Activated T-cell treated with anti-CD3 and anti-CD28 coated beads, Interleukin-2, amount 50 U/mL, for 24 hours (primary cell): ENCODE data around the gene AFF3.

Experiments used
- DNase-seq: peaks from one replicate; pipeline ENCODE4 v3.0.0-alpha.2; 2020
- H3K27ac Mint-ChIP-seq: 2 replicates; pipeline ENCODE4 v1.8.0; 2020; ENCODE audit warnings: mild to moderate bottlenecking, mixed read lengths
- H3K27me3 Mint-ChIP-seq: 2 replicates; pipeline ENCODE4 v1.8.0; 2020; ENCODE audit warnings: mixed read lengths
- H3K36me3 Mint-ChIP-seq: 2 replicates; pipeline ENCODE4 v1.8.0; 2020; ENCODE audit warnings: low read depth, mixed read lengths
- H3K4me1 Mint-ChIP-seq: 2 replicates; pipeline ENCODE4 v1.8.0; 2020; ENCODE audit warnings: low read depth, mixed read lengths
- H3K4me3 Mint-ChIP-seq: 2 replicates; pipeline ENCODE4 v1.8.0; 2020; ENCODE audit warnings: mild to moderate bottlenecking, moderate library complexity, mixed read lengths
- H3K9me3 Mint-ChIP-seq: 2 replicates; pipeline ENCODE4 v1.8.0; 2020; ENCODE audit warnings: mixed read lengths

AFF3 gene

GRCh38 chr2:100077935-100078334 lies 64.5 kb downstream of the AFF3 start:
- H3K27me3 Mint-ChIP-seq, result peaks cover 3% of the 10 kb centered on the region
- no peaks in the 10 kb centered on the region for H3K4me1 Mint-ChIP-seq
- DNase-seq, result no peak
- H3K27ac Mint-ChIP-seq, result no peak overlapping the region
- H3K4me3 Mint-ChIP-seq, result no peak overlapping the region
- H3K36me3 Mint-ChIP-seq, result no peaks in the 10 kb centered on the region
- no peaks in the 10 kb centered on the region for H3K9me3 Mint-ChIP-seq

DNA sequence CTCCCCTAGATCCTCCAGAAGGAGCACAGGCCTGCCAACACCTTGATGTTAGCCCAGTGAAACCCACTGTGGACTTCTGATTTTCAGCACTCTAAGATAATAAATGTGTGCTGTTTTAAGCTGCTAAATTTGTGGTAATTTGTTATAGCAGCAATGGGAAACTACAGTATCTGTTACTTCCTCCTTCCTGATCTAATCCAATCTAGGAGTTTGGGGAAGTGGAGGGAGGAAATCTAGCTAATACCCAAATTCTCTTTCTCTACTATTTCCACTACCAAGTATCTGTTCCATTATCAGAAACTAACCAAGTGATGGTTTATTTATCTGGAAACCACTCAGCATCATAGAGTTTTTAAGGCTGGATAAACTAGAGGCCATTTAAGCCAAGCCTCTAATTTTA lies 64.9 kb downstream of the AFF3 start:
- no peaks in the 10 kb centered on the region for H3K9me3 Mint-ChIP-seq
- no peak for DNase-seq
- no peaks in the 10 kb centered on the region for H3K4me1 Mint-ChIP-seq
- no peak overlapping the region for H3K27ac Mint-ChIP-seq
- no peak overlapping the region for H3K4me3 Mint-ChIP-seq
- no peaks in the 10 kb centered on the region for H3K36me3 Mint-ChIP-seq
- H3K27me3 Mint-ChIP-seq, result peaks cover 3% of the 10 kb centered on the region

DNA sequence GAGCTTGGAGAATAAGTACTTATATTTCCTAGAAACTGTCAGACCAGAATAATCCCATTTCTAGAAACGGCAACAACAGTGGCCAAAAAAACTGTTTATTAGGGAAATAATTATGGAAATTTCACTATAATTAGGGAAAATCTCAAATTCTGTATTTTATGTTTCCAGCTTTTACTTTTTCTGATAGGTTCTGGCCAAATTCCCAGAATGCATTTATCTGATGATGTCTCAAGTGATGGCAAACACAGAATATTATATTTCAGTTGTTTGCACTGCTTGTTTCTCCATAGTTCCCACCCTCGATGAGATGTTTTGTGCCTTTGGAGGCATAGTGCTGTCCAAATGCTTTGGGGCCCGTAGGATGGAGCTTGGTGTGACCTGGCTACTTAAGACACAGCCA lies 66.9 kb downstream of the AFF3 start:
- H3K9me3 Mint-ChIP-seq, result no peaks in the 10 kb centered on the region
- peaks cover 9% of the 10 kb centered on the region for H3K4me1 Mint-ChIP-seq
- peaks cover 6% of the 10 kb centered on the region for H3K27me3 Mint-ChIP-seq
- H3K36me3 Mint-ChIP-seq, result no peaks in the 10 kb centered on the region
- H3K27ac Mint-ChIP-seq, result no peak overlapping the region
- DNase-seq, result no peak
- H3K4me3 Mint-ChIP-seq, result no peak overlapping the region

DNA sequence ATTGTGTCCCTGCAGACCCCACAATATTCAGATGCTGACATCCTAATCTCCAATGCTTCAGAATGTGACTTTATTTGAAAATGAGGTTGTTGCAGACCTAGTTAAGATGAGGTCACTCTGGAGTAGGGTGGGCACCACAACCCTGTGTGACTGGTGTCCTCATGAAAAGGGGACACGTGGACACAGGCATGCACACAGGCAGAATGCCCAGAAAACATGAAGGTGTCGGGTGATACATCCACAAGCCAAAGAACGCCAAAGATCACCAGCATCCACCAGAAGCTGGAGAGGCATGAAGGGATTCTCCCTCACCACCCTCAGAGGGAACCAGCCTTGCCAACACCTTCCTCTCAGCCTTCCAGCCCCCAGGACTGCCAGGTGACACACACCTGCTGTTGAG lies 69.3 kb downstream of the AFF3 start:
- Mint-ChIP-seq H3K27ac (no peak overlapping the region), H3K27me3 (peaks cover 16% of the 10 kb centered on the region), H3K4me3 (no peak overlapping the region), H3K4me1 (peaks cover 20% of the 10 kb centered on the region), H3K36me3 (no peaks in the 10 kb centered on the region), H3K9me3 (no peaks in the 10 kb centered on the region)
- DNase-seq, result no peak

DNA sequence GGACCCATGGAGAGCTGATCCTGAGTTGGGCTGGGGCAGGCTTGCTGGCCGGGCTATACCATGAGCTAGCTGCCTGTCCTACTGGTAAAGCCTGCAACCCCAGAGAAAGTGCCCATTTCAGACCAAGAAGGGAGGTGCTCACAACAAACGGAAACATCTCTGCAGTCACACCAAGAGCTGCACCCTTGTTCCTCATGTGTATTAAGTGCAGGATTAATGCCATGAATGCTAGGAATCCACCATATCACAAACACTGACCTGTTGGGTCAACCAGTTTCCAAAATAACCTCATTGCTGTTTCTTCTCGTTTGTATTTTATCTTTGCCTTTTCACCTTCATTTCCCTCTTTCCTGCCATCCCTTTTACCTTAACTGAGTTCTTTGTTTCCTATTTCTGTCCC lies 69.9 kb downstream of the AFF3 start:
- Mint-ChIP-seq H3K9me3 (no peaks in the 10 kb centered on the region), H3K4me3 (no peak overlapping the region), H3K36me3 (no peaks in the 10 kb centered on the region), H3K27me3 (peaks cover 22% of the 10 kb centered on the region), H3K4me1 (peaks cover 20% of the 10 kb centered on the region), H3K27ac (no peak overlapping the region)
- no peak for DNase-seq

- Mint-ChIP-seq H3K4me3 (no peak overlapping the region), H3K4me1 (peaks cover 20% of the 10 kb centered on the region)
These were observed 70.9 kb downstream of the AFF3 start for GRCh38 chr2:100071335-100072043.

DNA sequence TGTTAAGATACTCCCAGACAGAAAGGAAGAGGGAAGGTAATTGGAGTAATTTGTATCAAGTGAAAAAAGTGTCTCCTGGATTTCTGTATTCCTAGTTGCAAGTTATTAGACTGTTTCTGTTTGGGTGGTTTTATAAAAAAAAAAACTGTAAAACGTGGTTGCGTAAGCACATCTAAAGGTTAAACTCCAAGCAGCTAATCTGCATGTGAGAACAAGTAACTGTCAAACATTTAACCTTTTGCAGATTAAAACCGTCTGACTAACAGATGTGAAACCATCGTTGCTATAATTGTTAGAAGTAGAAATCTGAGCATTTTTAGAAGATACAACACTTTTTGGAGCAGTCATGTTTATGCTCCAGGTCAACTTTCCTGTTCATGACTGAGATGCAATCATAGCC lies 72.3 kb downstream of the AFF3 start:
- Mint-ChIP-seq H3K4me1 (peaks cover 21% of the 10 kb centered on the region), H3K27me3 (peaks cover 22% of the 10 kb centered on the region), H3K27ac (no peak overlapping the region), H3K4me3 (no peak overlapping the region), H3K36me3 (no peaks in the 10 kb centered on the region), H3K9me3 (no peaks in the 10 kb centered on the region)
- no peak for DNase-seq

More at GRCh38 chr2:100071335-100072043, 70.9 kb downstream of the AFF3 start:
- peaks cover 22% of the 10 kb centered on the region for H3K27me3 Mint-ChIP-seq
- H3K9me3 Mint-ChIP-seq, result no peaks in the 10 kb centered on the region
- DNase-seq, result no peak
- no peak overlapping the region for H3K27ac Mint-ChIP-seq
- H3K36me3 Mint-ChIP-seq, result no peaks in the 10 kb centered on the region

GRCh38 chr2:100068395-100068794 lies 74.0 kb downstream of the AFF3 start:
- no peak for DNase-seq
- Mint-ChIP-seq H3K4me3 (no peak overlapping the region), H3K27me3 (peaks cover 19% of the 10 kb centered on the region), H3K36me3 (no peaks in the 10 kb centered on the region), H3K27ac (no peak overlapping the region), H3K4me1 (peaks cover 37% of the 10 kb centered on the region), H3K9me3 (no peaks in the 10 kb centered on the region)

GRCh38 chr2:100067784-100068183 lies 74.6 kb downstream of the AFF3 start:
- Mint-ChIP-seq H3K4me1 (peaks cover 37% of the 10 kb centered on the region), H3K36me3 (no peaks in the 10 kb centered on the region), H3K9me3 (no peaks in the 10 kb centered on the region), H3K4me3 (no peak overlapping the region), H3K27me3 (peaks cover 19% of the 10 kb centered on the region), H3K27ac (no peak overlapping the region)
- no peak for DNase-seq

GRCh38 chr2:100066856-100067255 lies 75.5 kb downstream of the AFF3 start:
- Mint-ChIP-seq H3K36me3 (peaks cover 5% of the 10 kb centered on the region), H3K27ac (no peak overlapping the region), H3K9me3 (no peaks in the 10 kb centered on the region), H3K4me1 (peaks cover 45% of the 10 kb centered on the region), H3K4me3 (no peak overlapping the region), H3K27me3 (peaks cover 19% of the 10 kb centered on the region)
- no peak for DNase-seq

DNA sequence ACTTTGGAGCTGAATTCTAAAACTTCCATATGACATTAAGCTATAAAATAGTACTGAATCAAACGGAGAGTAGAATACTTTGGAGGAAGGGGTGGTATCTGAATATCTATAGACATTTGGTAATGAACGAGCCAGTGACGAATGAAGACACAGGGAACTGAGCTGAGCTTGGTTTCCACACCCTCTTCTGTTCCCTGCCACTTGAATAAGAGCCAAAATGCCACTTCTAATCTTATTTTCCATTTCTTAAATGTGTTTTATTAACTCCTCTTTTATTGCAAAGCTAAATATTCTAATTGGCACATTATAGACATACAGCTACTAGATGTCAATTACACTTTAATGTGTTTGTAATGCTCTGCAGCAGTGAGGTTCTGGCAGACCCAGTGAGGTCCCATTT lies 76.1 kb downstream of the AFF3 start:
- Mint-ChIP-seq H3K27me3 (peaks cover 18% of the 10 kb centered on the region), H3K9me3 (no peaks in the 10 kb centered on the region), H3K4me1 (peaks cover 45% of the 10 kb centered on the region), H3K4me3 (no peak overlapping the region), H3K27ac (no peak overlapping the region), H3K36me3 (peaks cover 5% of the 10 kb centered on the region)
- no peak for DNase-seq

DNA sequence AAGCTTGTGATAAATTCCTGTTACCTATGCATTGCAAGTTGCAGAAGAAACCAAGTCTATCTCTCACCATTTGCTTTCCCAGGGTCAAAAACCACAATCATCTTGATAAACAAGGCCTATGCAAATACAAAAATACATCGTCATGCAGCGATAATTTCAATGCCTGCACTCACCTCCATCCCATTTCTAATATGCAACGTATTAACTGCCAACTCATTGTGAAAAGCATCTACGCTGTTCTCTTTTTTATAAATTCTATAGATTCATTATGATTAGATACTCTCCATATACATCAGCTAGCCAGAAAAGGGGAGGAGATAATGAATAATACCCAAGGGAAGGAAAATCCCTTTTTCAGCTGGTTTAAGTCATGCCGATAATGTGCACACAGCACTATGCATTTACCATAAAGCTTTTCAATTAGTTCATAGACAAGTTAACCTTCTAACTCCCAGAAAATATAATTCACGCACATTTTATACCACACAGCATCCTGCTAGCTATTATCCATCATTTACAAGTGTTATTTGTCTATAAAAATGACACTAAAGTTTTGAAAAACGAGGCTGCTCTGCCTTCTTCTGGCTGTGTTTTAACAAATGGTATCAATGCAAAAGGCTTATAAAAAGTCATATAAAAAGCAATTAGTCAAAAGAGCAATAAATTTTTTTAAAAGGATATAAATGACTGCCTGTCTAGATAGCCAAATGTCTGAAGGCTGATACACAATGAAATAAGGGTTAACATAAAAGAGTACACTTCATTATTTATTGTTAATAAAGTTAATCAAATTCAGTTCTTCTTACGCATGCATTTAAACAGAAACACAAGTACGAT lies 77.6 kb downstream of the AFF3 start:
- H3K27me3 Mint-ChIP-seq, result peaks cover 15% of the 10 kb centered on the region

GRCh38 chr2:100064165-100064564 lies 78.2 kb downstream of the AFF3 start:
- Mint-ChIP-seq H3K4me1 (peaks cover 49% of the 10 kb centered on the region), H3K27ac (peak overlapping the region; percentile 73), H3K4me3 (no peak overlapping the region), H3K36me3 (peaks cover 5% of the 10 kb centered on the region), H3K27me3 (peaks cover 15% of the 10 kb centered on the region), H3K9me3 (no peaks in the 10 kb centered on the region)
- no peak for DNase-seq

More for the DNA sequence above, 77.6 kb downstream of the AFF3 start:
- Mint-ChIP-seq H3K36me3 (peaks cover 5% of the 10 kb centered on the region), H3K9me3 (no peaks in the 10 kb centered on the region), H3K27ac (peak overlapping the region; percentile 73), H3K4me3 (no peak overlapping the region), H3K4me1 (peaks cover 46% of the 10 kb centered on the region)
- no peak for DNase-seq

GRCh38 chr2:100063459-100063953 lies 78.9 kb downstream of the AFF3 start:
- Mint-ChIP-seq H3K9me3 (no peaks in the 10 kb centered on the region), H3K27ac (no peak overlapping the region), H3K4me3 (no peak overlapping the region), H3K27me3 (peaks cover 12% of the 10 kb centered on the region), H3K4me1 (peaks cover 50% of the 10 kb centered on the region), H3K36me3 (peaks cover 5% of the 10 kb centered on the region)
- DNase-seq, result no peak

DNA sequence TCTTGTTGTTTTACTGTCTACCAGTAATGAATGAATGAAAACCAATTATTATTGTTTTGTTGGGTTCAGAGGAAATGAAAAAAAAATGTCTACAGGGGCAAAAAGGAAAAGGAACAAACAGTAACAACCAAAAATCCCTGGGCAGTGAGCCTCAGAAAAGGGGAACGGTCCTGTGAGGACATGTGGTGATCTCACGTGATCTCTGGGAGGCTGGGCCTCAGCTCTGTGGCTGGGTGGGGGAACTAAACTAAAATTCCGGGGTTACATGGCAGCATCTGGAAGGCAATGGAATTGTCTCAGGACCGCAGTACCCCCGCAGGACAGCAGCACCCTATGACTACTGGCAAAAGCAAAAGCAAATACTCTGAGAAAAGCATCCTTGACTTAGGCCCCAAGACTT lies 80.1 kb downstream of the AFF3 start:
- H3K4me3 Mint-ChIP-seq, result no peak overlapping the region
- H3K27ac Mint-ChIP-seq, result no peak overlapping the region
- H3K27me3 Mint-ChIP-seq, result peaks cover 3% of the 10 kb centered on the region
- DNase-seq, result no peak
- H3K4me1 Mint-ChIP-seq, result peaks cover 50% of the 10 kb centered on the region
- H3K9me3 Mint-ChIP-seq, result no peaks in the 10 kb centered on the region
- peaks cover 5% of the 10 kb centered on the region for H3K36me3 Mint-ChIP-seq
